Measurements from ENCODE around the gene MRPL45. TPM values are rescaled to one million over a fixed set of nuclear protein-coding genes. Genes with fewer than 3 reads are reported as not detected.

The MRPL45 gene
- total RNA-seq, 1 donor from 2014 or later: 57.7 TPM

GRCh38 chr17:38334480-38335364 lies 37.8 kb downstream of the MRPL45 start:
- H3K4me3 Mint-ChIP-seq (ENCODE audit: unreplicated experiment): no peak overlapping the region
- no peak for TF ChIP-seq CTCF (IDR thresholded peaks at IDR 0.05; ENCODE audit: unreplicated experiment)
- H3K4me1 Mint-ChIP-seq (ENCODE audit: unreplicated experiment): peaks cover 16% of the 10 kb centered on the region
- H3K27me3 Mint-ChIP-seq (ENCODE audit: unreplicated experiment): peaks cover 13% of the 10 kb centered on the region
- H3K36me3 Mint-ChIP-seq (ENCODE audit: low read depth, unreplicated experiment): peaks cover 4% of the 10 kb centered on the region
- DNase-seq (ENCODE audit: low spot score): no peak
- H3K9me3 Mint-ChIP-seq (ENCODE audit: unreplicated experiment): no peaks in the 10 kb centered on the region
- no peak overlapping the region for H3K27ac Mint-ChIP-seq (ENCODE audit: unreplicated experiment)

DNA sequence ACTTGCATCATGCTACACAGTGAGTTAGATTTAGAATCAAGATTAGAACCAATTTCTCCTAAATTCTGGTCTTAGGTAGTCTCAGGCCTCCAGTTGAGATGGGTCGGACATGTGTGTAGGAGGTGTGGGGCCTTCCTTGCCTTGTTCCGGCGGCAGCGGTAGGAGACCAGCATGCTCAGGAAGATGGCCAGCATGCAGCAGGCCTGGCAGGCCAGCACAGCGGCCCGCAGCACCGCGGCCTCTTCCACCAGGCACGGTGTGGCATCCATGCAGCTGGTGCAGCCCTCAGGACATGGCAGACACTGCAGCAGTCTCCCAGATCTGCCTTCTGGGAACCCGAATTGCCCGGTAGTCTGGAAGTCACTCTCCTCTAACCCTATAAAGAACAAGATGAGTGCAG lies 39.9 kb downstream of the MRPL45 start:
- no peak for TF ChIP-seq CTCF (IDR thresholded peaks at IDR 0.05; ENCODE audit: unreplicated experiment)
- Mint-ChIP-seq H3K27ac (ENCODE audit: unreplicated experiment) (no peak overlapping the region), H3K27me3 (ENCODE audit: unreplicated experiment) (peaks cover 13% of the 10 kb centered on the region), H3K36me3 (ENCODE audit: low read depth, unreplicated experiment) (peaks cover 4% of the 10 kb centered on the region), H3K4me1 (ENCODE audit: unreplicated experiment) (peaks cover 13% of the 10 kb centered on the region), H3K4me3 (ENCODE audit: unreplicated experiment) (no peak overlapping the region), H3K9me3 (ENCODE audit: unreplicated experiment) (no peaks in the 10 kb centered on the region)
- no peak for DNase-seq (ENCODE audit: low spot score)

DNA sequence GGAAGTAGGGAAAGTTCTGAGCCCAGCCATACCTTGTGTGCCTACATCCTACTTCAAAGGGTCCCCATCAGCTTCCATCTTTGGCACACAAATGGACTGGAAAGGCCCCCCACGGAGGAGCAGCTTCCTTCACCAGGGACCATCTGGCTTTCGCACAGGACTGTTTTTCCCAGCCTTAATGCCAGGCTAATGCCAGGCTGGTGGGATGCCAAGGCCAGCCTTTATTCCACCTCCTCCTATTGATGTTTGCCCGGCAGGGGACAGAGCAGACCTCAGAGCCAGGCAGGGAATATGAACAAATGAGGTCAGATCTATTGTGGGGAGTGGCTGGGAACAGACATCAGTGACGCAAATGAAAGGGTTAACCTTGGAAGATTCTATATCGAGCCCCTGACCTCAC lies 41.1 kb downstream of the MRPL45 start:
- H3K36me3 Mint-ChIP-seq (ENCODE audit: low read depth, unreplicated experiment): peaks cover 4% of the 10 kb centered on the region
- H3K4me1 Mint-ChIP-seq (ENCODE audit: unreplicated experiment): peaks cover 13% of the 10 kb centered on the region
- no peak overlapping the region for H3K4me3 Mint-ChIP-seq (ENCODE audit: unreplicated experiment)
- no peak for DNase-seq (ENCODE audit: low spot score)
- peaks cover 13% of the 10 kb centered on the region for H3K27me3 Mint-ChIP-seq (ENCODE audit: unreplicated experiment)
- TF ChIP-seq CTCF (IDR thresholded peaks at IDR 0.05; ENCODE audit: unreplicated experiment): no peak
- H3K9me3 Mint-ChIP-seq (ENCODE audit: unreplicated experiment): no peaks in the 10 kb centered on the region
- H3K27ac Mint-ChIP-seq (ENCODE audit: unreplicated experiment): no peak overlapping the region

DNA sequence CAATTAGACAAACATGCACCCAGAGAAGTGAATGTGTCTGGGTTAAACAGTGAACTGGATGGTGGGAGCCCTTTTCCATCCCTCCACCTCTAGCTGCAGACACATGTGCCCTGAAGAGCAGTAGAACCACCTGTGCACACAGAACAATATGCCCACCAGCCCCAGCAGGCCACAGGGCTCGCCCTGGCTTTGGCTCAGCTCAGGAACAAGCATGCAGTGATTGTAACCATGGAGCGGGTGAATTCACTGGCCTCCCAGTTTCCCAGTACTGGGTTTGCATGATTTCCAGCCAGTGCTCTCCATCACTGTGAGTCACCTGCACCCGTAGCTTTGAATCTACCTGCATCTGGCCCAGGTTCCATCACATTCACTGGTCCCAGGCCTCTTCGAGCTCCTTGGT lies 41.6 kb downstream of the MRPL45 start:
- no peak for TF ChIP-seq CTCF (IDR thresholded peaks at IDR 0.05; ENCODE audit: unreplicated experiment)
- DNase-seq (ENCODE audit: low spot score): no peak
- H3K27ac Mint-ChIP-seq (ENCODE audit: unreplicated experiment): no peak overlapping the region
- H3K4me3 Mint-ChIP-seq (ENCODE audit: unreplicated experiment): no peak overlapping the region
- peaks cover 13% of the 10 kb centered on the region for H3K4me1 Mint-ChIP-seq (ENCODE audit: unreplicated experiment)
- peaks cover 13% of the 10 kb centered on the region for H3K27me3 Mint-ChIP-seq (ENCODE audit: unreplicated experiment)
- peaks cover 4% of the 10 kb centered on the region for H3K36me3 Mint-ChIP-seq (ENCODE audit: low read depth, unreplicated experiment)
- H3K9me3 Mint-ChIP-seq (ENCODE audit: unreplicated experiment): no peaks in the 10 kb centered on the region

DNA sequence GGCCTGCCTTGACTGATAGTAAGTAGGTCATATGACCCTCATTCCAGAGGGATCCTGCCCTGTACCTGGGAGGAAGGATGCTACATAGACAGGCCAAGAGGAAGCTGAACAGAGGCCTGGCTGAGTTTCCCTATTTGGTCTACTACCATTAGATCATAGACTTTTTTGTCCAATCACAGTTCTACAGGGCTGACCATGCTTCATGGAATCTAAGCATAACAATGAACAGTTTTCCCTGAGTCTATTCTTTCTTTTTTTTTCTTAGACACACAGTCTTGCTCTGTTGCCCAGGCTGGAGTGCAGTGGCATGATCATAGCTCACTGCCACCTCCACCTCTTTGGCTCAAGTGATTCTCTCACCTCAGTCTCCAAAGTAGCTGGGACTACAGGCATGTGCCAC lies 42.9 kb downstream of the MRPL45 start:
- Mint-ChIP-seq H3K27ac (ENCODE audit: unreplicated experiment) (no peak overlapping the region), H3K27me3 (ENCODE audit: unreplicated experiment) (peaks cover 13% of the 10 kb centered on the region), H3K9me3 (ENCODE audit: unreplicated experiment) (no peaks in the 10 kb centered on the region), H3K4me3 (ENCODE audit: unreplicated experiment) (no peak overlapping the region), H3K4me1 (ENCODE audit: unreplicated experiment) (peaks cover 13% of the 10 kb centered on the region), H3K36me3 (ENCODE audit: low read depth, unreplicated experiment) (peaks cover 4% of the 10 kb centered on the region)
- no peak for TF ChIP-seq CTCF (IDR thresholded peaks at IDR 0.05; ENCODE audit: unreplicated experiment)
- no peak for DNase-seq (ENCODE audit: low spot score)

Data from endothelial cell (in vitro differentiated cells).